Vagina (tissue), 2 donors: ENCODE data around the gene MRPL20.

ENCODE experiments used
- POLR2AphosphoS5 ChIP-seq, 2 donors: sonication (generic); formaldehyde crosslinking; IDR thresholded peaks; one replicate each; pipeline ENCODE4 v1.9.0; 2017; ENCODE audit warnings: antibody characterized with exemption in 2 of 2, mild to moderate bottlenecking in 2 of 2, low read depth in 1 of 2; ENCODE audit not compliant: insufficient read depth in 1 of 2
- TF ChIP-seq, protein P1 (sequence below), 3 experiments: fragments of 450-650 bp in 2 of 3; fragments of 200-600 bp in 1 of 3; sonication (generic) in 1 of 3; IDR thresholded peaks; one replicate each; pipeline ENCODE4 v1.5.1; 2017 to 2019; ENCODE audit warnings: antibody characterized with exemption in 3 of 3, mild to moderate bottlenecking in 2 of 3, moderate library complexity in 2 of 3

DNA sequence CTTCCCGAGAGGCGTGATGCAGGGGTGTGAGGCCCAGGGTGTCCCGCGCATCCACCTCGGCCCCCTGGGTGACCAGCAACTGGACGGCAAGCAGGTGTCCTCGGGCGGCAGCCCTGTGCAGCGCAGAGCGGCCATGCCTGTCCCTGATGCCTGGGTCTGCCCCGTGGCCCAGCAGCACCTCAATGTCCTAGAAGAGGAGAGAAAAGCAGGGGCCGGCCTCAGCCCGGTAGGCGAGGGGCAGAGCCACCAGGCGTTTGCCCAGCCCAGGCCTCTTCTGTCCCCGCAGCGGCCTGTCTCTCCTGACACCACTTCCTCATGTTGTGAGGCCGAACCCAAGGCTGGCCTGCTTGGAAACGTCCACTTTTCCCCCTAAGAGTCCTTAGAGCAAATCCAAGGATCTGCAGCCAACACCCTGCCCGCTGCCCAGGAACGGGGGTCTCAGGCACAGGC lies 12.3 kb upstream of the MRPL20 start:
- TF ChIP-seq, protein P1, sequence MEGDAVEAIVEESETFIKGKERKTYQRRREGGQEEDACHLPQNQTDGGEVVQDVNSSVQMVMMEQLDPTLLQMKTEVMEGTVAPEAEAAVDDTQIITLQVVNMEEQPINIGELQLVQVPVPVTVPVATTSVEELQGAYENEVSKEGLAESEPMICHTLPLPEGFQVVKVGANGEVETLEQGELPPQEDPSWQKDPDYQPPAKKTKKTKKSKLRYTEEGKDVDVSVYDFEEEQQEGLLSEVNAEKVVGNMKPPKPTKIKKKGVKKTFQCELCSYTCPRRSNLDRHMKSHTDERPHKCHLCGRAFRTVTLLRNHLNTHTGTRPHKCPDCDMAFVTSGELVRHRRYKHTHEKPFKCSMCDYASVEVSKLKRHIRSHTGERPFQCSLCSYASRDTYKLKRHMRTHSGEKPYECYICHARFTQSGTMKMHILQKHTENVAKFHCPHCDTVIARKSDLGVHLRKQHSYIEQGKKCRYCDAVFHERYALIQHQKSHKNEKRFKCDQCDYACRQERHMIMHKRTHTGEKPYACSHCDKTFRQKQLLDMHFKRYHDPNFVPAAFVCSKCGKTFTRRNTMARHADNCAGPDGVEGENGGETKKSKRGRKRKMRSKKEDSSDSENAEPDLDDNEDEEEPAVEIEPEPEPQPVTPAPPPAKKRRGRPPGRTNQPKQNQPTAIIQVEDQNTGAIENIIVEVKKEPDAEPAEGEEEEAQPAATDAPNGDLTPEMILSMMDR (IDR thresholded peaks at IDR 0.05) = no peak
- no peak for TF ChIP-seq POLR2AphosphoS5 (IDR thresholded peaks at IDR 0.05; ENCODE audit: insufficient read depth in 1 of 2, low read depth in 1 of 2)
